CD4-positive, CD25-positive, alpha-beta regulatory T cell (primary cell): ENCODE results near the gene OGFOD3. TPM values are rescaled to one million over a fixed set of nuclear protein-coding genes. Genes with fewer than 3 reads are reported as not detected.

ENCODE experiments used
- ATAC-seq, 2 donors: fragments of 150-1000 bp; cut with Tn5 transposase; one replicate each; pipeline ENCODE4 v1.10.0; 2021; ENCODE audit warnings: low read depth in 2 of 2, moderate number of reproducible peaks in 2 of 2, moderate library complexity in 1 of 2
- DNase-seq, 3 donors: peaks; one replicate each; pipeline versions ENCODE4 v3.0.0 to v3.0.0-alpha.2; 2012 to 2022; ENCODE audit warnings: mixed read lengths in 1 of 3
- H3K27ac ChIP-seq: one replicate; pipeline ENCODE4 v1.7.0; 2013; ENCODE audit warnings: mild to moderate bottlenecking, low read length; ENCODE audit not compliant: insufficient read depth, poor library complexity, severe bottlenecking
- H3K27me3 ChIP-seq: one replicate; pipeline ENCODE4 v1.7.0; 2013; ENCODE audit warnings: low read length; ENCODE audit not compliant: control insufficient read depth, insufficient read depth
- H3K36me3 ChIP-seq: one replicate; pipeline ENCODE4 v1.7.0; 2013; ENCODE audit warnings: mild to moderate bottlenecking, low read length, moderate library complexity; ENCODE audit not compliant: control insufficient read depth, insufficient read depth
- H3K4me1 ChIP-seq: 2 replicates; pipeline ENCODE4 v1.7.0; 2013; ENCODE audit warnings: mild to moderate bottlenecking, low read length; ENCODE audit not compliant: insufficient read depth, control insufficient read depth, poor library complexity, severe bottlenecking
- H3K4me3 ChIP-seq: one replicate; pipeline ENCODE4 v1.7.0; 2013; ENCODE audit warnings: low read depth, mild to moderate bottlenecking, low read length, moderate library complexity
- H3K9me3 ChIP-seq, 2 experiments: 1 replicate in 1 of 2; 2 replicates in 1 of 2; pipeline ENCODE4 v1.7.0; 2013; ENCODE audit warnings: low read length in 2 of 2, mild to moderate bottlenecking in 1 of 2, moderate library complexity in 1 of 2; ENCODE audit not compliant: control insufficient read depth in 2 of 2
- H3K27ac Mint-ChIP-seq, 3 donors: one replicate each; pipeline ENCODE4 v1.8.0; 2020 to 2022; ENCODE audit warnings: mild to moderate bottlenecking in 3 of 3, mixed read lengths in 3 of 3, moderate library complexity in 2 of 3
- H3K27me3 Mint-ChIP-seq: one replicate; pipeline ENCODE4 v1.8.0; 2022; ENCODE audit warnings: mild to moderate bottlenecking, mixed read lengths
- H3K36me3 Mint-ChIP-seq: one replicate; pipeline ENCODE4 v1.8.0; 2020; ENCODE audit warnings: mixed read lengths
- H3K4me1 Mint-ChIP-seq, 4 donors: one replicate each; pipeline ENCODE4 v1.8.0; 2020 to 2022; ENCODE audit warnings: mixed read lengths in 4 of 4, mild to moderate bottlenecking in 1 of 4
- H3K4me3 Mint-ChIP-seq, 4 donors: one replicate each; pipeline ENCODE4 v1.8.0; 2020 to 2022; ENCODE audit warnings: mild to moderate bottlenecking in 4 of 4, mixed read lengths in 4 of 4, moderate library complexity in 3 of 4
- H3K9me3 Mint-ChIP-seq, 7 donors: one replicate each; pipeline ENCODE4 v1.8.0; 2020 to 2022; ENCODE audit warnings: mixed read lengths in 7 of 7, mild to moderate bottlenecking in 3 of 7, moderate library complexity in 2 of 7
- polyA plus RNA-seq, 4 donors: library from polyadenylated mRNA; unstranded; fragments of 300-500 nt; fragmentation: Illumina TruSeq; gene quantifications; one replicate each; pipeline ENCODE4 v1.2.3, GENCODE V29; 2021
- total RNA-seq: library from RNA; stranded (reverse); gene quantifications from one replicate; pipeline ENCODE4 v1.2.3, GENCODE V29; 2022

The OGFOD3 gene
- total and polyA plus RNA-seq, 5 donors from 2014 or later, result 13.9 to 32.9 (median 22.0) TPM

DNA sequence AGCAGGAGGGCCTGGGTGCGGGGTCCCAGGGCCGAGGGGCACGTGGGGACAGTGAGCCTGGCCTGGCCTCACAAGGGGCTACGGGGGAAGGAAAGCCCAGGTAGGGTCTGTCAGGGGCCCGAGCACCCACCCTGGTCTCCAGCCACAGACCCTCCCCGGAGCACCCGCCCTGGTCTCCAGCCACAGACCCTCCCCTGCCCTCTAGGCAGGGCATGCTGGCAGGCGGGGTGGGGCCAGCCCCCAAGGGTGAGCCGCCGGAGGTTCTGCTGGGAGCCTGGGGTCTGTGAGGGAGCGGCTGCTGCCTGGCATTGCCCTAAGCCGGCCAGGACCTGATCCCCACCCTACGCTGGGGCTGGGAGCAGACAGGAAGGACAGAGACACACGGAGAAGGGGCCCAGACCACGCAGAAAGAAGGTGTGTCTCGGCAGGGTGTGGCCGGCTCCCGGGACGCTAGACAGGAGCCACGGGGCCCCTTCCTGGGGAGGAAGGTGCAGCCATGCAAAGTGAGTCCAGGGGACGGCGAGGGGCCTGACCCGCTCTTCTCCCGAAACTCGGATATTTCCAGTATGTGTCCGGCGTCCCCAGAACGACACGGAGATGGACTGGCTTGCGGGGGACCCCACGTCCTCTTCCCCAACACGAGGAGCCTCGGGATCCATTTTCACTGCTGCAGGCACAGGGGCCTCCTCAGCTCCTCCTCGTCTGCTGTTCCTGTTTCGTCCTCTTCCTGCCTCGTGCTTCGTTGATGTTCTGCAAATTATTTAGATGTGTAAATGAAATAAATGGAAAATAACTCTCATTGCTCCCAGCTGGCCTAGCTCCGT, 31.3 kb downstream of the OGFOD3 start:
- ATAC-seq (no peak), DNase-seq (no peak)
- Histone ChIP-seq H3K27me3 (no peaks in the 10 kb centered on the region), H3K4me3 (no peak overlapping the region), H3K4me1 (no peaks in the 10 kb centered on the region), H3K27ac (no peak overlapping the region), H3K9me3 (no peaks in the 10 kb centered on the region), H3K36me3 (no peaks in the 10 kb centered on the region)
- Mint-ChIP-seq H3K4me1 (peaks cover 0 to 6% (median 1%) of the 10 kb centered on the region in 4 donors), H3K36me3 (no peaks in the 10 kb centered on the region), H3K27me3 (peaks cover 4% of the 10 kb centered on the region), H3K9me3 (no peaks in the 10 kb centered on the region), H3K4me3 (no peak overlapping the region), H3K27ac (no peak overlapping the region)

- Mint-ChIP-seq H3K9me3 (no peaks in the 10 kb centered on the region), H3K27ac (no peak overlapping the region), H3K4me3 (no peak overlapping the region), H3K27me3 (peaks cover 6% of the 10 kb centered on the region), H3K4me1 (peaks cover 0 to 6% (median 2%) of the 10 kb centered on the region in 4 donors), H3K36me3 (no peaks in the 10 kb centered on the region)
- no peak for DNase-seq
- H3K9me3 ChIP-seq, result no peaks in the 10 kb centered on the region
- no peak overlapping the region for H3K27ac ChIP-seq
- no peak overlapping the region for H3K4me3 ChIP-seq
- H3K4me1 ChIP-seq, result no peaks in the 10 kb centered on the region
- ATAC-seq, result no peak
- no peaks in the 10 kb centered on the region for H3K27me3 ChIP-seq
- no peaks in the 10 kb centered on the region for H3K36me3 ChIP-seq
These were observed 32.0 kb downstream of the OGFOD3 start for GRCh38 chr17:82386255-82386831.

DNA sequence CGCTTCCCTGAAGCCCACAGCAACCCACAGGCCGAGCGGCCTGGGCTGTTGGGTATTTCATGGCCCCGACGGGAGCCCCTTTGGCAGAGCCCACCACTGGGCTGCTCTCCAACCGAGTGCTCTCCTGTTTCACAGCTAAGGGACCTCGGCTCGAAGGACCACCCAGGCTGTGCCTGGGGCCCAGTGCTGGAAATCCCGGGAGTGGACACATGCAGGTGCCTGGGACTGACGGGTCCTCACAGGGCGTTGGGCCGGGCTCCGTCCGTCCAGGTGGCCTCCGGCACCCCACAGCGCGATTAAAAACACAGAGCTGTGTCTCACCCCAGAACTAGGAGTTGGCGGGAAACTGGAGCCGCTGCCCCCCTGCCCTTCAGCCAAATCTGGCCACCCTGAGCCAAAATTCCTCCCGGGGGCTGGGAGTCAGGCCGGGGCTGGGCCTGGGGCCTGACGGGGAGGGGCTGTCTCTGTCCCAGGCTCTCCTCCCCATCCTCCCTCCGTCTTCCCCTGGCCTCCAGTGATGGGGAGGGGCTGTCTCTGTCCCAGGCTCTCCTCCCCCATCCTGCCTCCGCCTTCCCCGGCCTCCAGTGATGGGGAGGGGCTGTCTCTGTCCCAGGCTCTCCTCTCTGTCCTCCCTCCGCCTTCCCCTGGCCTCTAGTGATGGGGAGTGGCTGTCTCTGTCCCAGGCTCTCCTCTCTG, 32.7 kb downstream of the OGFOD3 start:
- H3K4me1 Mint-ChIP-seq, result peaks cover 0 to 6% (median 4%) of the 10 kb centered on the region in 4 donors
- Histone ChIP-seq H3K36me3 (no peaks in the 10 kb centered on the region), H3K9me3 (no peaks in the 10 kb centered on the region), H3K27me3 (no peaks in the 10 kb centered on the region), H3K4me1 (no peaks in the 10 kb centered on the region), H3K27ac (no peak overlapping the region), H3K4me3 (no peak overlapping the region)
- no peaks in the 10 kb centered on the region for H3K9me3 Mint-ChIP-seq
- H3K36me3 Mint-ChIP-seq, result no peaks in the 10 kb centered on the region
- no peak for DNase-seq
- no peak overlapping the region for H3K4me3 Mint-ChIP-seq
- no peak overlapping the region for H3K27ac Mint-ChIP-seq
- ATAC-seq, result no peak
- H3K27me3 Mint-ChIP-seq, result peaks cover 13% of the 10 kb centered on the region

- peaks cover 0 to 6% (median 4%) of the 10 kb centered on the region in 4 donors for H3K4me1 Mint-ChIP-seq
- Histone ChIP-seq H3K4me1 (no peaks in the 10 kb centered on the region), H3K9me3 (no peaks in the 10 kb centered on the region), H3K27ac (no peak overlapping the region), H3K4me3 (no peak overlapping the region), H3K27me3 (no peaks in the 10 kb centered on the region), H3K36me3 (no peaks in the 10 kb centered on the region)
- no peak for DNase-seq
- no peak for ATAC-seq
- H3K9me3 Mint-ChIP-seq, result no peaks in the 10 kb centered on the region
- peaks cover 17% of the 10 kb centered on the region for H3K27me3 Mint-ChIP-seq
- no peak overlapping the region for H3K4me3 Mint-ChIP-seq
- no peaks in the 10 kb centered on the region for H3K36me3 Mint-ChIP-seq
- H3K27ac Mint-ChIP-seq, result no peak overlapping the region
These were observed 33.5 kb downstream of the OGFOD3 start for GRCh38 chr17:82384730-82385481.

- H3K27me3 ChIP-seq, result no peaks in the 10 kb centered on the region
- no peaks in the 10 kb centered on the region for H3K9me3 ChIP-seq
- no peak for DNase-seq
- ATAC-seq, result no peak
- H3K4me3 ChIP-seq, result no peak overlapping the region
- Mint-ChIP-seq H3K4me1 (peaks cover 0 to 6% (median 4%) of the 10 kb centered on the region in 4 donors), H3K27ac (no peak overlapping the region), H3K9me3 (no peaks in the 10 kb centered on the region), H3K27me3 (peaks cover 19% of the 10 kb centered on the region), H3K36me3 (no peaks in the 10 kb centered on the region), H3K4me3 (no peak overlapping the region)
- no peaks in the 10 kb centered on the region for H3K4me1 ChIP-seq
- H3K27ac ChIP-seq, result no peak overlapping the region
- no peaks in the 10 kb centered on the region for H3K36me3 ChIP-seq
These were observed 34.2 kb downstream of the OGFOD3 start for GRCh38 chr17:82384051-82384729.

DNA sequence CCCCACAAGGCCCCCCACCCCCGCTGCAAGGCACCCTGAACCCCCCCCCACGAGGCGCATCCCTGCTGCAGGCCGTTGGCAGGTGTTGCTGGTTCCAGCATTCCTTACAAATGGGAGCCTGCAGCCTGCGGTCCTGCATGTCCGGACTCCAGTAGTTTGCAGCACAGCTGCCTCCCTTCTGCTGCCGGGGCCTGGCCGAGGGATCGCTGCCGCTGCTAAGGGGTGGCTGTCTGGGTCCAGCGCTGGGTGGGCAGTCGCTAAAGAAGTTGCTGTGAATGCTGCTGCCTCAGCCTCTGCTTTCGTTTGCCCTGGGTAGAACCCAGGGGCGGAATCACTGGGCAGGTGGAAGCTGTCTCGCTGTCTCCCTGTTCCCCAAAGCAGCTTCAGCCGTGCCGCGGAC, 35.0 kb downstream of the OGFOD3 start:
- no peaks in the 10 kb centered on the region for H3K27me3 ChIP-seq

DNA sequence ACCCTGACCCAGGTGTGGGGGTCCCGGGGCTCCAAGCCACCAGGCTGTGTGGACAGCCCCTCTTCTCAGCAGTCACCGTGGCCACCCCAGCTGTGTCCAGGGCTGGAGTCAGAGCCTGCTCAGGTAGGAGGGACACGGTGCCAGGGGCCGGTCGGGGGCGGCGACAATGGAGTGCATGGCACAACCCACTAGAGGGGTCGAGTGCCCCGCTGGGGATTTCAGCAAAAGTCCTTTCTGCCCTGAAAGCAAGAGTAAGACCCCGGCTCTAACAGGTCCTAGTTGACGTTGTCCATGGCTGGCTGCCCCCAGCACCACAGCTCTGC, 35.5 kb downstream of the OGFOD3 start:
- H3K27me3 Mint-ChIP-seq, result peaks cover 19% of the 10 kb centered on the region
- H3K27me3 ChIP-seq, result no peaks in the 10 kb centered on the region
- ATAC-seq (no peak), DNase-seq (no peak)
- H3K27ac ChIP-seq, result no peak overlapping the region
- no peaks in the 10 kb centered on the region for H3K4me1 ChIP-seq
- H3K36me3 ChIP-seq, result no peaks in the 10 kb centered on the region
- H3K27ac Mint-ChIP-seq, result no peak overlapping the region
- H3K9me3 ChIP-seq, result no peaks in the 10 kb centered on the region
- H3K4me1 Mint-ChIP-seq, result peaks cover 0 to 6% (median 4%) of the 10 kb centered on the region in 4 donors
- H3K36me3 Mint-ChIP-seq, result no peaks in the 10 kb centered on the region
- H3K4me3 Mint-ChIP-seq, result no peak overlapping the region
- H3K4me3 ChIP-seq, result no peak overlapping the region
- no peaks in the 10 kb centered on the region for H3K9me3 Mint-ChIP-seq

More for the DNA sequence above, 35.0 kb downstream of the OGFOD3 start:
- H3K4me1 Mint-ChIP-seq, result peaks cover 0 to 6% (median 4%) of the 10 kb centered on the region in 4 donors
- H3K27me3 Mint-ChIP-seq, result peaks cover 19% of the 10 kb centered on the region
- no peaks in the 10 kb centered on the region for H3K9me3 ChIP-seq
- no peaks in the 10 kb centered on the region for H3K9me3 Mint-ChIP-seq
- H3K27ac Mint-ChIP-seq, result no peak overlapping the region
- no peaks in the 10 kb centered on the region for H3K36me3 Mint-ChIP-seq
- H3K4me1 ChIP-seq, result no peaks in the 10 kb centered on the region
- no peak overlapping the region for H3K4me3 Mint-ChIP-seq
- no peak for DNase-seq
- ATAC-seq, result no peak
- H3K4me3 ChIP-seq, result no peak overlapping the region
- no peak overlapping the region for H3K27ac ChIP-seq
- H3K36me3 ChIP-seq, result no peaks in the 10 kb centered on the region
